MM.1S (cell line): Measurements from ENCODE around the gene SLC5A9.

ENCODE experiments used
- DNase-seq: peaks from one replicate; pipeline ENCODE4 v3.0.0-alpha.2; 2015
- H2AFZ ChIP-seq: fragments of 300-600 bp; sonication (generic); 2 replicates; pipeline ENCODE4 v1.6.0; 2016; ENCODE audit warnings: antibody characterized with exemption, low read length
- H3F3A ChIP-seq: fragments of 300-600 bp; sonication (generic); 2 replicates; pipeline ENCODE4 v1.6.1; 2016; ENCODE audit warnings: mild to moderate bottlenecking, antibody characterized with exemption, low read length, moderate library complexity, mixed read lengths; ENCODE audit not compliant: insufficient read depth
- H3K27ac ChIP-seq: fragments of 300-600 bp; sonication (generic); 2 replicates; pipeline ENCODE4 v1.5.1; 2016; ENCODE audit warnings: mild to moderate bottlenecking, low read length
- H3K27me3 ChIP-seq: fragments of 300-600 bp; sonication (generic); replicated peaks from 2 replicates; pipeline ENCODE4 v1.6.0; 2016; ENCODE audit warnings: low read length; ENCODE audit not compliant: insufficient read depth
- H3K36me3 ChIP-seq: fragments of 300-600 bp; sonication (generic); replicated peaks from 2 replicates; pipeline ENCODE4 v1.6.1; 2016; ENCODE audit warnings: mild to moderate bottlenecking, low read length, mixed read lengths; ENCODE audit not compliant: insufficient read depth
- H3K4me1 ChIP-seq: fragments of 300-600 bp; sonication (generic); 2 replicates; pipeline ENCODE4 v1.6.1; 2016; ENCODE audit warnings: low read length, mixed read lengths
- H3K4me2 ChIP-seq: fragments of 300-600 bp; sonication (generic); 2 replicates; pipeline ENCODE4 v1.6.0; 2016; ENCODE audit warnings: low read depth, low read length
- H3K4me3 ChIP-seq: fragments of 300-600 bp; sonication (generic); 2 replicates; pipeline ENCODE4 v1.5.1; 2016; ENCODE audit warnings: low read length, mixed read lengths
- H3K79me2 ChIP-seq: fragments of 300-600 bp; sonication (generic); 2 replicates; pipeline ENCODE4 v1.6.1; 2016; ENCODE audit warnings: mixed run types, low read length, mixed read lengths
- H3K9ac ChIP-seq: fragments of 300-600 bp; sonication (generic); 2 replicates; pipeline ENCODE4 v1.6.1; 2016; ENCODE audit warnings: low read length, mixed read lengths
- H3K9me2 ChIP-seq: fragments of 300-600 bp; sonication (generic); replicated peaks from 2 replicates; pipeline ENCODE4 v1.6.1; 2016; ENCODE audit warnings: mild to moderate bottlenecking, low read length, mixed read lengths; ENCODE audit not compliant: insufficient read depth
- H3K9me3 ChIP-seq: fragments of 300-600 bp; sonication (generic); replicated peaks from 2 replicates; pipeline ENCODE4 v1.6.1; 2016; ENCODE audit warnings: mild to moderate bottlenecking, low read length, mixed read lengths; ENCODE audit not compliant: insufficient read depth
- H4K20me1 ChIP-seq: fragments of 300-600 bp; sonication (generic); 2 replicates; pipeline ENCODE4 v1.6.1; 2016; ENCODE audit warnings: mild to moderate bottlenecking, low read length, moderate library complexity, mixed read lengths; ENCODE audit not compliant: insufficient read depth
- CTCF ChIP-seq: fragments of 300-600 bp; sonication (generic); IDR thresholded peaks from 2 replicates; pipeline ENCODE4 v1.5.1; 2016; ENCODE audit warnings: antibody characterized with exemption, low read length, mixed read lengths
- EZH2 ChIP-seq: fragments of 300-600 bp; sonication (generic); optimal IDR thresholded peaks from 2 replicates; pipeline ENCODE3; 2017; ENCODE audit warnings: low read depth, mild to moderate bottlenecking, antibody characterized with exemption, low read length, mixed read lengths
- EZH2phosphoT487 ChIP-seq: fragments of 300-600 bp; sonication (generic); IDR thresholded peaks from 2 replicates; pipeline ENCODE4 v1.6.1; 2018; ENCODE audit warnings: antibody characterized with exemption, low read length

The SLC5A9 gene

GRCh38 chr1:48230236-48230635 lies 7.7 kb downstream of the SLC5A9 start:
- DNase-seq, result no peak
- no peak overlapping the region for H2AFZ ChIP-seq
- no peaks in the 10 kb centered on the region for H3K27me3 ChIP-seq
- TF ChIP-seq CTCF, result no peak
- TF ChIP-seq EZH2, result no peak
- no peak for TF ChIP-seq EZH2phosphoT487
- no peaks in the 10 kb centered on the region for H3K9me2 ChIP-seq
- peaks cover 4% of the 10 kb centered on the region; the same call in 1 of the 2 replicates for H3K4me1 ChIP-seq
- H3K27ac ChIP-seq, result no peak overlapping the region
- no peaks in the 10 kb centered on the region for H3K36me3 ChIP-seq
- H3K79me2 ChIP-seq, result no peaks in the 10 kb centered on the region
- H4K20me1 ChIP-seq, result no peaks in the 10 kb centered on the region
- no peaks in the 10 kb centered on the region for H3F3A ChIP-seq
- no peaks in the 10 kb centered on the region for H3K9me3 ChIP-seq
- no peak overlapping the region for H3K4me2 ChIP-seq
- no peak overlapping the region for H3K4me3 ChIP-seq
- H3K9ac ChIP-seq, result no peak overlapping the region

GRCh38 chr1:48232722-48233121 lies 10.2 kb downstream of the SLC5A9 start:
- Histone ChIP-seq H3K4me1 (no peaks in the 10 kb centered on the region), H3K9me3 (no peaks in the 10 kb centered on the region), H3K27ac (no peak overlapping the region), H3K36me3 (no peaks in the 10 kb centered on the region), H3K4me2 (no peak overlapping the region), H3K79me2 (no peaks in the 10 kb centered on the region), H3K27me3 (no peaks in the 10 kb centered on the region), H4K20me1 (no peaks in the 10 kb centered on the region), H3K4me3 (no peak overlapping the region), H3K9me2 (no peaks in the 10 kb centered on the region), H3F3A (no peaks in the 10 kb centered on the region), H2AFZ (no peak overlapping the region), H3K9ac (no peak overlapping the region)
- no peak for DNase-seq
- no peak for TF ChIP-seq EZH2
- TF ChIP-seq EZH2phosphoT487, result no peak
- no peak for TF ChIP-seq CTCF

- TF ChIP-seq EZH2, result no peak
- no peak for TF ChIP-seq CTCF
- Histone ChIP-seq H3K4me1 (no peaks in the 10 kb centered on the region), H3K36me3 (no peaks in the 10 kb centered on the region), H3K4me2 (no peak overlapping the region), H3K4me3 (no peak overlapping the region), H3K9me2 (no peaks in the 10 kb centered on the region), H3K9ac (no peak overlapping the region), H3K27ac (no peak overlapping the region), H3K79me2 (no peaks in the 10 kb centered on the region), H3K9me3 (no peaks in the 10 kb centered on the region), H3F3A (no peaks in the 10 kb centered on the region), H2AFZ (no peak overlapping the region), H3K27me3 (no peaks in the 10 kb centered on the region), H4K20me1 (no peaks in the 10 kb centered on the region)
- DNase-seq, result no peak
Measured at GRCh38 chr1:48233666-48234485, 11.4 kb downstream of the SLC5A9 start.
